SU-DHL-6 (cell line): Measurements from ENCODE around the gene TAF13.

Experiments used
- CTCF ChIP-seq: fragments of 200-600 bp; sonication (generic); IDR thresholded peaks from one replicate; pipeline ENCODE4 v1.5.1; 2017; ENCODE audit warnings: antibody characterized with exemption, mild to moderate bottlenecking, low read length, moderate library complexity; ENCODE audit not compliant: insufficient read depth, poor library complexity, severe bottlenecking
- EZH2phosphoT487 ChIP-seq: fragments of 200-600 bp; sonication (generic), shearing (Covaris generic); conservative IDR thresholded peaks from 2 replicates; pipeline ENCODE4 v1.6.1; 2018; ENCODE audit warnings: mild to moderate bottlenecking, antibody characterized with exemption, low read length, moderate library complexity, mixed read lengths

- TF ChIP-seq CTCF, result peak; percentile 72
- TF ChIP-seq EZH2phosphoT487, result no peak
Measured at GRCh38 chr1:109099938-109100773, 24.4 kb upstream of the TAF13 start.
